CD8-positive, alpha-beta memory T cell (primary cell): ENCODE data around the gene KCNK5. TPM values are rescaled to one million over a fixed set of nuclear protein-coding genes. Genes with fewer than 3 reads are reported as not detected.

Source experiments
- CTCF ChIA-PET: fragments of 350-600 bp; sonication (Branson Sonifier 250); formaldehyde crosslinking; loops from one replicate; lab custom pipeline; 2021; ENCODE audit warnings: antibody characterized with exemption; lab: Charles Lee
- POLR2A ChIA-PET: fragments of 350-600 bp; sonication (Branson Sonifier 250); formaldehyde crosslinking; loops from one replicate; lab custom pipeline; 2021; ENCODE audit warnings: antibody characterized with exemption; lab: Charles Lee
- DNase-seq, 5 donors: peaks; one replicate each; pipeline versions ENCODE4 v3.0.0 to v3.0.0-alpha.2; 2020 to 2022; ENCODE audit warnings: mixed read lengths in 1 of 5
- H3K27ac ChIP-seq: one replicate; pipeline ENCODE4 v1.7.0; 2013; ENCODE audit warnings: low read depth, mild to moderate bottlenecking, low read length, moderate library complexity
- H3K27me3 ChIP-seq: 2 replicates; pipeline ENCODE4 v1.7.0; 2013; ENCODE audit warnings: low read length, mild to moderate bottlenecking; ENCODE audit not compliant: insufficient read depth, poor library complexity, severe bottlenecking
- H3K36me3 ChIP-seq: 2 replicates; pipeline ENCODE4 v1.7.0; 2013; ENCODE audit warnings: mild to moderate bottlenecking, low read length, moderate library complexity; ENCODE audit not compliant: insufficient read depth
- H3K4me1 ChIP-seq: 2 replicates; pipeline ENCODE4 v1.7.0; 2013; ENCODE audit warnings: mild to moderate bottlenecking, low read length, moderate library complexity; ENCODE audit not compliant: insufficient read depth
- H3K4me3 ChIP-seq: 2 replicates; pipeline ENCODE4 v1.7.0; 2013; ENCODE audit warnings: mild to moderate bottlenecking, low read length
- H3K9me3 ChIP-seq: 2 replicates; pipeline ENCODE4 v1.7.0; 2013; ENCODE audit warnings: mild to moderate bottlenecking, low read length
- H3K27ac Mint-ChIP-seq, 8 donors: one replicate each; pipeline ENCODE4 v1.8.0; 2020 to 2021; ENCODE audit warnings: mixed read lengths in 8 of 8, mild to moderate bottlenecking in 6 of 8, inconsistent platforms in 3 of 8, moderate library complexity in 3 of 8
- H3K27me3 Mint-ChIP-seq, 2 donors: one replicate each; pipeline ENCODE4 v1.8.0; 2020 to 2021; ENCODE audit warnings: mixed read lengths in 2 of 2, mild to moderate bottlenecking in 1 of 2, moderate library complexity in 1 of 2
- H3K36me3 Mint-ChIP-seq, 3 donors: one replicate each; pipeline ENCODE4 v1.8.0; 2020 to 2021; ENCODE audit warnings: mixed read lengths in 3 of 3, inconsistent platforms in 1 of 3, mild to moderate bottlenecking in 1 of 3
- H3K4me1 Mint-ChIP-seq, 3 donors: one replicate each; pipeline ENCODE4 v1.8.0; 2020 to 2021; ENCODE audit warnings: mixed read lengths in 3 of 3, inconsistent platforms in 1 of 3, mild to moderate bottlenecking in 1 of 3
- H3K4me3 Mint-ChIP-seq, 7 donors: one replicate each; pipeline ENCODE4 v1.8.0; 2020 to 2021; ENCODE audit warnings: mixed read lengths in 7 of 7, mild to moderate bottlenecking in 6 of 7, moderate library complexity in 4 of 7, inconsistent platforms in 2 of 7
- H3K9me3 Mint-ChIP-seq, 5 donors: one replicate each; pipeline ENCODE4 v1.8.0; 2020 to 2022; ENCODE audit warnings: mixed read lengths in 5 of 5, mild to moderate bottlenecking in 3 of 5, moderate library complexity in 2 of 5, inconsistent platforms in 1 of 5
- polyA plus RNA-seq: library from polyadenylated mRNA; unstranded; fragments of 300-500 nt; fragmentation: Illumina TruSeq; gene quantifications from one replicate; pipeline ENCODE4 v1.2.3, GENCODE V29; 2021
- total RNA-seq, 2 experiments: library from RNA; stranded (reverse); gene quantifications; one replicate each; pipeline ENCODE4 v1.2.3, GENCODE V29; 2021

Gene KCNK5
- total and polyA plus RNA-seq, 3 experiments from 2014 or later, result 0.97 to 28.4 (median 27.6) TPM

GRCh38 chr6:39266782-39267355 lies 37.6 kb upstream of the KCNK5 start:
- H3K9me3 Mint-ChIP-seq, result peaks cover 0 to 1% (median 0%) of the 10 kb centered on the region in 5 donors
- H3K4me3 Mint-ChIP-seq, result no peak overlapping the region
- Histone ChIP-seq H3K36me3 (no peaks in the 10 kb centered on the region), H3K4me3 (no peak overlapping the region), H3K4me1 (no peaks in the 10 kb centered on the region), H3K27me3 (no peaks in the 10 kb centered on the region), H3K27ac (no peak overlapping the region), H3K9me3 (no peaks in the 10 kb centered on the region)
- no peaks in the 10 kb centered on the region for H3K36me3 Mint-ChIP-seq
- CTCF ChIA-PET, result no interaction called here
- H3K27ac Mint-ChIP-seq, result no peak overlapping the region
- POLR2A ChIA-PET, result no interaction called here
- DNase-seq, result no peak
- no peaks in the 10 kb centered on the region for H3K4me1 Mint-ChIP-seq
- peaks cover 5 to 8% of the 10 kb centered on the region in 2 donors for H3K27me3 Mint-ChIP-seq

DNA sequence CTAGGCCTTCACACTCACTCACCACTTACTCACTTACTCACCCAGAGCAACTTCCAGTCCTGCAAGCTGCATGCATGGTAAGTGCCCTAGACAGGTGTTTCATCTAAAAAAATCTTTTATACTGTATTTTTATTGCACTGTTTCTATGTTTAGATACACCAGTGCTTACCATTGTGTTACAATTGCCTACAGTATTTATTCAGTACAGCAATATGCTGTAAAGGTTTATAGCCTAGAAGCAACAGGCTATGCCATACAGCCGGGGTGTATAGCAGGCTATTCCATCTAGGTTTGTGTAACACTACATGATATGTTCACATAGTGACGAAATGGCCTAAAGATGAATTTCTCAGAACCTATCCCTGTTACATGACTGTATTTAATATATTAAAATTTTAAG lies 37.1 kb upstream of the KCNK5 start:
- Mint-ChIP-seq H3K4me3 (no peak overlapping the region), H3K27ac (no peak overlapping the region), H3K4me1 (no peaks in the 10 kb centered on the region), H3K36me3 (no peaks in the 10 kb centered on the region), H3K27me3 (peaks cover 5 to 12% of the 10 kb centered on the region in 2 donors), H3K9me3 (peaks cover 0 to 1% (median 0%) of the 10 kb centered on the region in 5 donors)
- Histone ChIP-seq H3K36me3 (no peaks in the 10 kb centered on the region), H3K4me3 (no peak overlapping the region), H3K9me3 (no peaks in the 10 kb centered on the region), H3K4me1 (no peaks in the 10 kb centered on the region), H3K27ac (no peak overlapping the region), H3K27me3 (no peaks in the 10 kb centered on the region)
- ChIA-PET CTCF (no interaction called here), POLR2A (no interaction called here)
- DNase-seq, result no peak

DNA sequence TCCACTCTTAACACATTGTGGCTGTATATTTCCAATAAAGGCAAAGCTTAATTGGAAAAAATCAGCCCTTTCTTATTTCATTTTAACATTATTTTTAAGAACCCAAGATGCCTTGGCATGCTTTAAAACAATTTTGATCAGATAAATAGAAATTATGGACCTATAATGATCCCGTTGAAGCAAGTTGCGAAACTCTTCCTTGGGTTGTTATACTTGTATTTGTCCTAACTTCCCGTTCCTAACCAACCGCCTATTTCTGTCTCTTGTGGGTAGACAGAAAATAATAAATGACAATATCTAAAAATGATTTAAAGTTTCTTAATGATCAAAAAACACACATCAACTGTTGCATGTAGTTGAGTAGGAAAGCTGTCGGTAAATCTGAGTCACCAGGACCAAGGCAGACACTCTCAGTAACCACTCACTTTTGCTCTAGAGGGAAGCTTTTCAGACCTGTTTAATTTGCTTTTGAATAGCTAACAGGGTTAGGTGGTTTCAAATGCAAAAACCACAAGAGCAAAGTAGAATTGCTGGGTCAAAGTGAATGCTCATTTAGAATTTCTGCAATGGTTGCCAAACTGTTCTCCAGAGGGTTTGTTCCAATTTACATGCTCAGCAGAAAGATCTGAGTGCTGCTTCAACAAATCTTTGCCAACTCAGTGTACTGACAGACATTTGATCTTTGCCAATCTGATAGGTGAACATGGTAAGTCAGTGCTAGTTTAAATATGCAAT lies 34.2 kb upstream of the KCNK5 start:
- Mint-ChIP-seq H3K4me3 (no peak overlapping the region), H3K4me1 (no peaks in the 10 kb centered on the region), H3K9me3 (no peaks in the 10 kb centered on the region), H3K27ac (no peak overlapping the region), H3K27me3 (peaks cover 8 to 28% of the 10 kb centered on the region in 2 donors), H3K36me3 (no peaks in the 10 kb centered on the region)
- no peaks in the 10 kb centered on the region for H3K36me3 ChIP-seq
- ChIA-PET CTCF (no interaction called here), POLR2A (no interaction called here)
- DNase-seq, result no peak
- H3K9me3 ChIP-seq, result no peaks in the 10 kb centered on the region
- no peaks in the 10 kb centered on the region for H3K27me3 ChIP-seq
- no peaks in the 10 kb centered on the region for H3K4me1 ChIP-seq
- H3K27ac ChIP-seq, result no peak overlapping the region
- H3K4me3 ChIP-seq, result no peak overlapping the region

- CTCF ChIA-PET, result no interaction called here
- POLR2A ChIA-PET, result no interaction called here
Measured at GRCh38 chr6:39261751-39262150, 32.5 kb upstream of the KCNK5 start.

DNA sequence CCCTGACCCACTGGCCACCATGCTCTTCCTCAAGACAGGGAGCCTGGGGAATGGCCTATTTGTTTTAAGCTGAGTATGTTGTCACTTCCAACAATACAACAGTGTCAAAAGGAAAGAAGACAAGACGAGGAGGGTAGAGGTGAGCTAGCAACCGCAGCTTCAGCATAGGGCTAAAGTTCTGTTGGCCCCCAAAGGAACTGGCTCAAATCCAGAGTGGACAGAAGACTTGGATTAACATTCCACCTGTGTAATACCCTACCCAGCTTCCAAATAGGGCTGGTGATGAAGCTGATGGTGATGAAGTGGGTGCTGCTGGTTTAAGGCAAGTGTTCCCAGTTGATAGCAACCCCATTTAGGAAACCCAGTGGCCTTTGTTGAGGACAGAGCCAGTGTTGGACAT lies 31.7 kb upstream of the KCNK5 start:
- Mint-ChIP-seq H3K4me1 (peaks cover 0 to 3% (median 2%) of the 10 kb centered on the region in 3 donors), H3K27me3 (peaks cover 6 to 32% of the 10 kb centered on the region in 2 donors), H3K27ac (no peak overlapping the region), H3K36me3 (no peaks in the 10 kb centered on the region), H3K9me3 (no peaks in the 10 kb centered on the region), H3K4me3 (no peak overlapping the region)
- Histone ChIP-seq H3K27ac (no peak overlapping the region), H3K36me3 (no peaks in the 10 kb centered on the region), H3K4me3 (no peak overlapping the region), H3K27me3 (no peaks in the 10 kb centered on the region), H3K4me1 (no peaks in the 10 kb centered on the region), H3K9me3 (no peaks in the 10 kb centered on the region)
- CTCF ChIA-PET, result interaction anchor here (0.9 kb wide), 1 partner anchor 231 kb away, joined by 3 read pairs; no protein-coding TSS in a partner anchor
- POLR2A ChIA-PET, result no interaction called here
- no peak for DNase-seq

More at GRCh38 chr6:39261751-39262150, 32.5 kb upstream of the KCNK5 start:
- DNase-seq, result no peak
- H3K4me1 Mint-ChIP-seq, result no peaks in the 10 kb centered on the region
- H3K27me3 ChIP-seq, result no peaks in the 10 kb centered on the region
- peaks cover 6 to 28% of the 10 kb centered on the region in 2 donors for H3K27me3 Mint-ChIP-seq
- H3K36me3 ChIP-seq, result no peaks in the 10 kb centered on the region
- H3K9me3 Mint-ChIP-seq, result no peaks in the 10 kb centered on the region
- H3K4me3 ChIP-seq, result no peak overlapping the region
- H3K27ac Mint-ChIP-seq, result no peak overlapping the region
- H3K4me3 Mint-ChIP-seq, result no peak overlapping the region
- no peaks in the 10 kb centered on the region for H3K4me1 ChIP-seq
- no peaks in the 10 kb centered on the region for H3K9me3 ChIP-seq
- no peak overlapping the region for H3K27ac ChIP-seq
- H3K36me3 Mint-ChIP-seq, result no peaks in the 10 kb centered on the region

- H3K27me3 ChIP-seq, result no peaks in the 10 kb centered on the region
- no peaks in the 10 kb centered on the region for H3K9me3 Mint-ChIP-seq
- H3K4me3 Mint-ChIP-seq, result no peak overlapping the region
- no peaks in the 10 kb centered on the region for H3K36me3 ChIP-seq
- POLR2A ChIA-PET, result no interaction called here
- no peak overlapping the region for H3K27ac Mint-ChIP-seq
- no peaks in the 10 kb centered on the region for H3K4me1 ChIP-seq
- no peak for DNase-seq
- no peak overlapping the region for H3K4me3 ChIP-seq
- H3K9me3 ChIP-seq, result no peaks in the 10 kb centered on the region
- CTCF ChIA-PET, result interaction anchor here (0.9 kb wide), 1 partner anchor 230 kb away, joined by 3 read pairs; no protein-coding TSS in a partner anchor
- peaks cover 0 to 3% (median 2%) of the 10 kb centered on the region in 3 donors for H3K4me1 Mint-ChIP-seq
- peaks cover 6 to 32% of the 10 kb centered on the region in 2 donors for H3K27me3 Mint-ChIP-seq
- no peak overlapping the region for H3K27ac ChIP-seq
- no peaks in the 10 kb centered on the region for H3K36me3 Mint-ChIP-seq
Measured at GRCh38 chr6:39260456-39260855, 31.2 kb upstream of the KCNK5 start.

GRCh38 chr6:39256294-39256940 lies 27.1 kb upstream of the KCNK5 start:
- Mint-ChIP-seq H3K36me3 (no peaks in the 10 kb centered on the region), H3K27me3 (peaks cover 11 to 25% of the 10 kb centered on the region in 2 donors), H3K9me3 (peaks cover 0 to 3% (median 0%) of the 10 kb centered on the region in 5 donors), H3K27ac (no peak overlapping the region), H3K4me3 (no peak overlapping the region), H3K4me1 (peaks cover 0 to 3% (median 2%) of the 10 kb centered on the region in 3 donors)
- CTCF ChIA-PET, result interaction anchor here (1.1 kb wide), 1 partner anchor 39 kb away, joined by 3 read pairs; no protein-coding TSS in a partner anchor
- POLR2A ChIA-PET, result no interaction called here
- no peaks in the 10 kb centered on the region for H3K36me3 ChIP-seq
- H3K27me3 ChIP-seq, result no peaks in the 10 kb centered on the region
- no peak overlapping the region for H3K27ac ChIP-seq
- H3K4me1 ChIP-seq, result no peaks in the 10 kb centered on the region
- DNase-seq, result no peak
- H3K4me3 ChIP-seq, result no peak overlapping the region
- no peaks in the 10 kb centered on the region for H3K9me3 ChIP-seq
